Hepatocyte (in vitro differentiated cells): Measurements from ENCODE around the gene NNAT.

Experiments used
- CTCF ChIP-seq: fragments of 200-600 bp; sonication (generic); IDR thresholded peaks from 2 replicates; pipeline ENCODE4 v1.5.1; 2016; ENCODE audit warnings: antibody characterized with exemption, mild to moderate bottlenecking; ENCODE audit not compliant: poor library complexity
- EZH2 ChIP-seq: fragments of 200-600 bp; sonication (generic); IDR thresholded peaks from 2 replicates; pipeline ENCODE4 v1.6.1; 2016; ENCODE audit warnings: antibody characterized with exemption, mild to moderate bottlenecking, borderline replicate concordance
- EZH2phosphoT487 ChIP-seq: fragments of 200-600 bp; sonication (generic); IDR thresholded peaks from one replicate; pipeline ENCODE4 v1.6.1; 2018; ENCODE audit warnings: antibody characterized with exemption, mild to moderate bottlenecking, low read depth, moderate library complexity; ENCODE audit not compliant: unreplicated experiment, severe bottlenecking

GRCh38 chr20:37477041-37477440, 44.0 kb upstream of the NNAT start:
- TF ChIP-seq CTCF (no peak), EZH2phosphoT487 (no peak), EZH2 (no peak)
